A673 (cell line): ENCODE measurements around the gene PEAK3.

Source experiments
- CTCF ChIP-seq: fragments of 300-800, 200-600 bp; sonication (generic); conservative IDR thresholded peaks from 2 replicates; pipeline ENCODE4 v1.5.1; 2017; ENCODE audit warnings: low read depth, mild to moderate bottlenecking, antibody characterized with exemption, low read length, moderate library complexity, mixed read lengths
- EZH2 ChIP-seq: fragments of 200-600 bp; sonication (generic); IDR thresholded peaks from 2 replicates; pipeline ENCODE4 v1.6.1; 2017; ENCODE audit warnings: borderline replicate concordance, low read depth, mild to moderate bottlenecking, mixed read lengths, antibody characterized with exemption, low read length; ENCODE audit not compliant: poor library complexity, severe bottlenecking

- no peak for TF ChIP-seq CTCF
- TF ChIP-seq EZH2 = no peak
Observed at GRCh38 chr19:2329149-2329478, 47.1 kb upstream of the PEAK3 start.
